Ishikawa (cell line): Measurements from ENCODE around the gene CTNNA3.

Source experiments
- EP300 ChIP-seq: IDR thresholded peaks from 2 replicates; pipeline ENCODE4 v1.6.1; 2012; ENCODE audit warnings: borderline replicate concordance
- NFIC ChIP-seq: IDR thresholded peaks from 2 replicates; pipeline ENCODE4 v1.6.1; 2012
- RAD21 ChIP-seq: IDR thresholded peaks from 2 replicates; pipeline ENCODE4 v1.6.1; 2012; ENCODE audit warnings: low read depth
- TF ChIP-seq, protein P1 (sequence below): IDR thresholded peaks from 2 replicates; pipeline ENCODE4 v1.6.1; 2012; ENCODE audit warnings: low read depth, mild to moderate bottlenecking

- TF ChIP-seq EP300, result no peak
- no peak for TF ChIP-seq NFIC
- TF ChIP-seq, protein P1, sequence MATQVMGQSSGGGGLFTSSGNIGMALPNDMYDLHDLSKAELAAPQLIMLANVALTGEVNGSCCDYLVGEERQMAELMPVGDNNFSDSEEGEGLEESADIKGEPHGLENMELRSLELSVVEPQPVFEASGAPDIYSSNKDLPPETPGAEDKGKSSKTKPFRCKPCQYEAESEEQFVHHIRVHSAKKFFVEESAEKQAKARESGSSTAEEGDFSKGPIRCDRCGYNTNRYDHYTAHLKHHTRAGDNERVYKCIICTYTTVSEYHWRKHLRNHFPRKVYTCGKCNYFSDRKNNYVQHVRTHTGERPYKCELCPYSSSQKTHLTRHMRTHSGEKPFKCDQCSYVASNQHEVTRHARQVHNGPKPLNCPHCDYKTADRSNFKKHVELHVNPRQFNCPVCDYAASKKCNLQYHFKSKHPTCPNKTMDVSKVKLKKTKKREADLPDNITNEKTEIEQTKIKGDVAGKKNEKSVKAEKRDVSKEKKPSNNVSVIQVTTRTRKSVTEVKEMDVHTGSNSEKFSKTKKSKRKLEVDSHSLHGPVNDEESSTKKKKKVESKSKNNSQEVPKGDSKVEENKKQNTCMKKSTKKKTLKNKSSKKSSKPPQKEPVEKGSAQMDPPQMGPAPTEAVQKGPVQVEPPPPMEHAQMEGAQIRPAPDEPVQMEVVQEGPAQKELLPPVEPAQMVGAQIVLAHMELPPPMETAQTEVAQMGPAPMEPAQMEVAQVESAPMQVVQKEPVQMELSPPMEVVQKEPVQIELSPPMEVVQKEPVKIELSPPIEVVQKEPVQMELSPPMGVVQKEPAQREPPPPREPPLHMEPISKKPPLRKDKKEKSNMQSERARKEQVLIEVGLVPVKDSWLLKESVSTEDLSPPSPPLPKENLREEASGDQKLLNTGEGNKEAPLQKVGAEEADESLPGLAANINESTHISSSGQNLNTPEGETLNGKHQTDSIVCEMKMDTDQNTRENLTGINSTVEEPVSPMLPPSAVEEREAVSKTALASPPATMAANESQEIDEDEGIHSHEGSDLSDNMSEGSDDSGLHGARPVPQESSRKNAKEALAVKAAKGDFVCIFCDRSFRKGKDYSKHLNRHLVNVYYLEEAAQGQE, result no peak
- no peak for TF ChIP-seq RAD21
Observed at GRCh38 chr10:67045404-67045803, 650.6 kb downstream of the CTNNA3 start.
